HG03558 (cell line): ENCODE results near the gene KRTAP1-1.
"Not testable (repeated sequence)": the region's sequence is repeated elsewhere in the genome, so short reads cannot be mapped to it uniquely, and the experiment has no call there.

ENCODE experiments used
- ATAC-seq: cut with Tn5 transposase; IDR thresholded peaks from one replicate; pipeline ENCODE4 v1.9.1; 2021; ENCODE audit warnings: moderate number of reproducible peaks; ENCODE audit not compliant: unreplicated experiment; ENCODE audit errors: extremely low read depth

KRTAP1-1 gene

GRCh38 chr17:41040783-41041571 lies at the start of gene KRTAP1-1:
TSS of gene KRTAP1-1 (minus strand) at chr17:41041450. CDS start at chr17:41041397, 53 bp downstream.
- not testable (repeated sequence) for ATAC-seq

- ATAC-seq, result not testable (repeated sequence)
Observed at GRCh38 chr17:41088760-41089352, 47.6 kb upstream of the KRTAP1-1 start.

GRCh38 chr17:41084100-41084856 lies 43.0 kb upstream of the KRTAP1-1 start, which contains the start of gene KRTAP4-7:
TSS of gene KRTAP4-7 (plus strand) at chr17:41084150. CDS start at chr17:41084207, 57 bp downstream.
- ATAC-seq, result not testable (repeated sequence)

GRCh38 chr17:41083427-41083826 lies 42.2 kb upstream of the KRTAP1-1 start:
- ATAC-seq, result not testable (repeated sequence)

- no peak for ATAC-seq
Observed at GRCh38 chr17:41082626-41083025, 41.4 kb upstream of the KRTAP1-1 start.

- no peak for ATAC-seq
Observed at GRCh38 chr17:41076788-41077187, 35.5 kb upstream of the KRTAP1-1 start.

- no peak for ATAC-seq
Observed at GRCh38 chr17:41073676-41074075, 32.4 kb upstream of the KRTAP1-1 start.

- ATAC-seq, result no peak
Observed at GRCh38 chr17:41071606-41072360, 30.5 kb upstream of the KRTAP1-1 start.

GRCh38 chr17:41069031-41069430 lies 27.8 kb upstream of the KRTAP1-1 start:
- ATAC-seq, result no peak

GRCh38 chr17:41067281-41067680 lies 26.0 kb upstream of the KRTAP1-1 start:
- no peak for ATAC-seq

- no peak for ATAC-seq
Observed at GRCh38 chr17:41065829-41066624, 24.8 kb upstream of the KRTAP1-1 start, which contains the start of gene KRTAP2-4. TSS of gene KRTAP2-4 (minus strand) at chr17:41065879. CDS start at chr17:41065845, 34 bp downstream.

- ATAC-seq, result not testable (repeated sequence)
Observed at GRCh38 chr17:41065016-41065689, 23.9 kb upstream of the KRTAP1-1 start.

- ATAC-seq, result no peak
Observed at GRCh38 chr17:41064301-41064700, 23.1 kb upstream of the KRTAP1-1 start.

GRCh38 chr17:41063449-41063848 lies 22.2 kb upstream of the KRTAP1-1 start:
- no peak for ATAC-seq

- no peak for ATAC-seq
Observed at GRCh38 chr17:41061964-41062363, 20.7 kb upstream of the KRTAP1-1 start.

GRCh38 chr17:41060052-41060604 lies 18.9 kb upstream of the KRTAP1-1 start, which contains the start of gene KRTAP2-3:
TSS of gene KRTAP2-3 (minus strand) at chr17:41060114. CDS start at chr17:41060050, 64 bp downstream.
- ATAC-seq, result no peak

- ATAC-seq, result not testable (repeated sequence)
Observed at GRCh38 chr17:41059276-41060051, 18.2 kb upstream of the KRTAP1-1 start.
